WI38 (cell line): ENCODE data around the gene PPFIBP1.
A peak's percentile ranks its signal among the peaks of the same experiment; 100 is the strongest.

ENCODE experiments used
- H3K4me3 ChIP-seq: 2 replicates; pipeline ENCODE4 v1.5.1; 2011; ENCODE audit warnings: low read depth, mild to moderate bottlenecking, control low read depth, low read length
- TF ChIP-seq, protein P1 (sequence below): IDR thresholded peaks from 2 replicates; pipeline ENCODE4 v1.5.1; 2012; ENCODE audit warnings: low read depth, mild to moderate bottlenecking, control low read depth, low read length

Gene PPFIBP1

GRCh38 chr12:27523642-27524493 is at the start of gene PPFIBP1:
Gene PPFIBP1 (plus strand): TSS chr12:27524206. CDS start chr12:27633397, 109,191 bp downstream.
- TF ChIP-seq, protein P1, sequence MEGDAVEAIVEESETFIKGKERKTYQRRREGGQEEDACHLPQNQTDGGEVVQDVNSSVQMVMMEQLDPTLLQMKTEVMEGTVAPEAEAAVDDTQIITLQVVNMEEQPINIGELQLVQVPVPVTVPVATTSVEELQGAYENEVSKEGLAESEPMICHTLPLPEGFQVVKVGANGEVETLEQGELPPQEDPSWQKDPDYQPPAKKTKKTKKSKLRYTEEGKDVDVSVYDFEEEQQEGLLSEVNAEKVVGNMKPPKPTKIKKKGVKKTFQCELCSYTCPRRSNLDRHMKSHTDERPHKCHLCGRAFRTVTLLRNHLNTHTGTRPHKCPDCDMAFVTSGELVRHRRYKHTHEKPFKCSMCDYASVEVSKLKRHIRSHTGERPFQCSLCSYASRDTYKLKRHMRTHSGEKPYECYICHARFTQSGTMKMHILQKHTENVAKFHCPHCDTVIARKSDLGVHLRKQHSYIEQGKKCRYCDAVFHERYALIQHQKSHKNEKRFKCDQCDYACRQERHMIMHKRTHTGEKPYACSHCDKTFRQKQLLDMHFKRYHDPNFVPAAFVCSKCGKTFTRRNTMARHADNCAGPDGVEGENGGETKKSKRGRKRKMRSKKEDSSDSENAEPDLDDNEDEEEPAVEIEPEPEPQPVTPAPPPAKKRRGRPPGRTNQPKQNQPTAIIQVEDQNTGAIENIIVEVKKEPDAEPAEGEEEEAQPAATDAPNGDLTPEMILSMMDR = 0 out of 2 replicates have a peak, but pooled peaks have one; percentile 7
- peak within 1 kb of the TSS; percentile 82 for H3K4me3 ChIP-seq

- TF ChIP-seq, protein P1 = no peak
- no peak overlapping the region for H3K4me3 ChIP-seq
These were observed 49.7 kb upstream of the PPFIBP1 start for GRCh38 chr12:27474344-27474743.

DNA sequence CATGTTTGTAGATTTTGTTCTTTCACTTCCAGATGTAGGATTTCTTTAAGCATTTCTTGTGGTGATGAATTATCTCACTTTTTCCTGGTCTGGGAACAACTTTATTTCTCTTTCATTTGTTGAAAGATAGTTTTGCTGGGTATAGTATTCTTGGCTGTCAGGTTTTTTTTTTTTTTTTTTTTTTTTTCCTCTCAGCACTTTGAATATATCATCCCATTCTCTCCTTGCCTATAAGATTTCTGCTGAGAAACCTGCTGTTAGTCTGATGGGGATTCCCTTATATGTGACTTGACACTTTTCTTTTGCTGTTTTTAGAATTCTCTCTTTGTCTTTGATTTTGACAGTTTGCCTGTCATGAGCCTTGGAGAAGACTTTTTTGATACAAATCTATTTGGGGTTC is 47.0 kb upstream of the PPFIBP1 start:
- H3K4me3 ChIP-seq = no peak overlapping the region
- TF ChIP-seq, protein P1 = no peak

- TF ChIP-seq, protein P1 = no peak
- no peak overlapping the region for H3K4me3 ChIP-seq
These were observed 45.1 kb upstream of the PPFIBP1 start for GRCh38 chr12:27478949-27479348.

DNA sequence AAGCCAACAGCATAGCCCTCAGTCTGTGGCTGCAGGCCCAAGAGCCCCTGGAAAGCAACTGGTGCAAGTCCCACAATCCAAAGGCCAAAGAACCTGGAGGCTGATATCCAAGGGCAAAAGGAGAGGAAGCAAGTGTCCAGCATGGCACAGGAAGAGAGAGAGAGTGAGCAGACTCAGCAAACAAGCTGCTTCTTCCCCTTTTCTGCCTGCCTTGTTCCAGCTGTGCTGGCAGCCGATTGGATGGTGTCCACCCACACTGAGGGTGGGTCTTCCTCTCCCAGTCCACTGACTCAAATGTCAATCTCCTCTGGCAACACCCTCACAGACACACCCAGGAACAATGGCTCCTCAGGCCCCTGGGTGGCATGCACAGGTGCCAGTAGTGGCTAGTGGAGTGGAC is 44.0 kb upstream of the PPFIBP1 start:
- TF ChIP-seq, protein P1 = no peak
- no peak overlapping the region for H3K4me3 ChIP-seq

DNA sequence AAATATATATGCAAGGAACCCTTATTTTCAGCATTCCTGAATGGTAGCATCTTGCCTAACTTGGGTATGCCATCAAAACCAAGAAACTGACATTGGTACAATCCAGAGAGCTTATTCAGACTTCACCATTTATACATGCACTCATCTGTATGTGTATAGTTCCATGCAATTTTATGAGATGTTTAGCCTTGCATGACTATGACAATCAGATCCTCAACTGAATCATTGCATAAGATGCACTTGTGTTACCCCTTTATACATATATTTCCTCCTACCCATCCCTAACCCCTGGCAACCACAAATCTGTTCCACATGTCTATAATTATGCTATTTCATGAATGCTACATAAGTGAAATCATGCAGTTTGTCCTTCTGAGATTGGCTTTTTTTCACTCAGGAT is 37.0 kb upstream of the PPFIBP1 start:
- TF ChIP-seq, protein P1 = no peak
- no peak overlapping the region for H3K4me3 ChIP-seq

DNA sequence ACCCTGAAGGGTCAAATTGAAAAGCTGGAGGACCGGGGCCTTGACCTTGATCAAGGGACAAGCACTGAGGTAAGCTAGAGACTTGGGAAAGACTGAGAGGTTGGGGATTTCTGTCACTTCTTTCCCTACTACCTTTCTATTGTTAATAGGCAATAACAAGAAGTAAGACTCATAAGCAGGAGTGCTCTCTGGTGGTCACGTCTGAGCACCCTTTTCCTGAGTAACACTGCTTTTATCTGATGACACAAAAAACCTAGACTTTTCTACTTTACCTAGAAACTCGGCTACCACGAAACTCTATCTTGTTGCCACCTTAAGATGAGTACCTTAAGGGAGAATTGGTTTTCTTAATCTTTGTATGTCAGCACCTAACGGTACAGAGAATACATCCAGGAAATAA is 35.5 kb upstream of the PPFIBP1 start:
- TF ChIP-seq, protein P1 = no peak
- H3K4me3 ChIP-seq = no peak overlapping the region
